Vagina (tissue), 2 donors: ENCODE results near the gene PCBD2. TPM values are rescaled to one million over a fixed set of nuclear protein-coding genes. Genes with fewer than 3 reads are reported as not detected.
"Not testable (repeated sequence)": the region's sequence is repeated elsewhere in the genome, so short reads cannot be mapped to it uniquely, and the experiment has no call there.

ENCODE experiments used
- DNase-seq, 2 donors: peaks; one replicate each; pipeline ENCODE4 v3.0.0-alpha.2; 2017; ENCODE audit errors: extremely low spot score in 2 of 2
- H3K27ac ChIP-seq: fragments of 200-600 bp; sonication (generic); one replicate; pipeline ENCODE4 v1.5.1; 2019
- H3K27me3 ChIP-seq: fragments of 200-600 bp; sonication (generic); one replicate; pipeline ENCODE4 v1.5.1; 2019
- H3K36me3 ChIP-seq, 2 donors: fragments of 200-600 bp; sonication (generic); one replicate each; pipeline ENCODE4 v1.5.1; 2017 to 2019
- H3K4me1 ChIP-seq: fragments of 200-600 bp; sonication (generic); one replicate; pipeline ENCODE4 v1.5.1; 2019
- H3K4me3 ChIP-seq, 2 donors: fragments of 200-600 bp; sonication (generic); 1 replicate in 1 of 2; 2 replicates in 1 of 2; pipeline ENCODE4 v1.5.1; 2016 to 2019
- H3K9me3 ChIP-seq: fragments of 200-600 bp; sonication (generic); one replicate; pipeline ENCODE4 v1.5.1; 2019
- CTCF ChIP-seq, 3 experiments: fragments of 450-650 bp in 2 of 3; fragments of 200-600 bp in 1 of 3; sonication (generic) in 1 of 3; IDR thresholded peaks; one replicate each; pipeline ENCODE4 v1.5.1; 2017 to 2019; ENCODE audit warnings: antibody characterized with exemption in 3 of 3, mild to moderate bottlenecking in 2 of 3, moderate library complexity in 2 of 3
- POLR2A ChIP-seq, 2 donors: fragments of 450-650 bp; IDR thresholded peaks; one replicate each; pipeline ENCODE4 v1.6.1; 2017; ENCODE audit warnings: antibody characterized with exemption in 2 of 2, mild to moderate bottlenecking in 2 of 2, moderate library complexity in 2 of 2
- POLR2AphosphoS5 ChIP-seq, 2 donors: sonication (generic); formaldehyde crosslinking; IDR thresholded peaks; one replicate each; pipeline ENCODE4 v1.9.0; 2017; ENCODE audit warnings: antibody characterized with exemption in 2 of 2, mild to moderate bottlenecking in 2 of 2, low read depth in 1 of 2; ENCODE audit not compliant: insufficient read depth in 1 of 2
- intact Hi-C: fragments of 100-400 bp; cut with DNase I; formaldehyde crosslinking; loops from one replicate; pipeline ENCODE4 v1.15.1; 2023
- total RNA-seq: library from RNA; depleted of rRNA; stranded (reverse); fragments of >200 nt; gene quantifications from one replicate; pipeline ENCODE4 v1.2.3, GENCODE V29; 2016

Gene PCBD2
- total RNA-seq, 1 donor from 2014 or later = 6.1 TPM

- DNase-seq = no peak
- no peak for TF ChIP-seq POLR2AphosphoS5 (IDR thresholded peaks at IDR 0.05; ENCODE audit: insufficient read depth in 1 of 2, low read depth in 1 of 2)
- no peak for TF ChIP-seq POLR2A (IDR thresholded peaks at IDR 0.05)
- no peak for TF ChIP-seq CTCF (IDR thresholded peaks at IDR 0.05)
- Histone ChIP-seq H3K4me3 (no peak overlapping the region), H3K27me3 (no peaks in the 10 kb centered on the region), H3K9me3 (no peaks in the 10 kb centered on the region), H3K36me3 (no peaks in the 10 kb centered on the region), H3K4me1 (peaks cover 43% of the 10 kb centered on the region), H3K27ac (no peak overlapping the region)
- intact Hi-C loops = no loop called here
These were observed 25.5 kb upstream of the PCBD2 start for GRCh38 chr5:134879456-134879855.

- H3K9me3 ChIP-seq, H3K27me3 ChIP-seq, H3K4me3 ChIP-seq, H3K36me3 ChIP-seq, DNase-seq, intact Hi-C loops, H3K27ac ChIP-seq: not testable (repeated sequence)
- H3K4me1 ChIP-seq = peaks cover 40% of the 10 kb centered on the region
These were observed 24.0 kb upstream of the PCBD2 start for GRCh38 chr5:134880937-134881336.

- H3K36me3 ChIP-seq, H3K9me3 ChIP-seq, H3K4me3 ChIP-seq, intact Hi-C loops, H3K27me3 ChIP-seq, DNase-seq, H3K27ac ChIP-seq: not testable (repeated sequence)
- peaks cover 33% of the 10 kb centered on the region for H3K4me1 ChIP-seq
These were observed 23.2 kb upstream of the PCBD2 start for GRCh38 chr5:134881711-134882110.

GRCh38 chr5:134887593-134888159 lies 17.3 kb upstream of the PCBD2 start:
- H3K27ac ChIP-seq = no peak overlapping the region
- intact Hi-C loops = no loop called here
- no peak for DNase-seq
- no peak for TF ChIP-seq CTCF (IDR thresholded peaks at IDR 0.05)
- TF ChIP-seq POLR2AphosphoS5 (IDR thresholded peaks at IDR 0.05; ENCODE audit: insufficient read depth in 1 of 2, low read depth in 1 of 2) = no peak
- no peak for TF ChIP-seq POLR2A (IDR thresholded peaks at IDR 0.05)
- no peaks in the 10 kb centered on the region for H3K9me3 ChIP-seq
- H3K36me3 ChIP-seq = peaks cover 0 to 14% of the 10 kb centered on the region in 2 donors
- no peak overlapping the region for H3K4me3 ChIP-seq
- no peaks in the 10 kb centered on the region for H3K27me3 ChIP-seq
- peaks cover 9% of the 10 kb centered on the region for H3K4me1 ChIP-seq

- peaks cover 8% of the 10 kb centered on the region for H3K4me1 ChIP-seq
- no peak overlapping the region for H3K4me3 ChIP-seq
- no peak overlapping the region for H3K27ac ChIP-seq
- peaks cover 0 to 19% of the 10 kb centered on the region in 2 donors for H3K36me3 ChIP-seq
- TF ChIP-seq POLR2AphosphoS5 (IDR thresholded peaks at IDR 0.05; ENCODE audit: insufficient read depth in 1 of 2, low read depth in 1 of 2) = no peak
- no peak for TF ChIP-seq POLR2A (IDR thresholded peaks at IDR 0.05)
- no peak for TF ChIP-seq CTCF (IDR thresholded peaks at IDR 0.05)
- H3K9me3 ChIP-seq = no peaks in the 10 kb centered on the region
- intact Hi-C loops = no loop called here
- no peak for DNase-seq
- H3K27me3 ChIP-seq = no peaks in the 10 kb centered on the region
These were observed 15.6 kb upstream of the PCBD2 start for GRCh38 chr5:134889335-134889734.

- intact Hi-C loops = no loop called here
- Histone ChIP-seq H3K4me3 (no peak overlapping the region), H3K36me3 (peaks cover 0 to 27% of the 10 kb centered on the region in 2 donors), H3K9me3 (no peaks in the 10 kb centered on the region), H3K27me3 (no peaks in the 10 kb centered on the region), H3K27ac (no peak overlapping the region), H3K4me1 (no peaks in the 10 kb centered on the region)
- no peak for TF ChIP-seq CTCF (IDR thresholded peaks at IDR 0.05)
- no peak for DNase-seq
These were observed 13.5 kb upstream of the PCBD2 start for GRCh38 chr5:134891473-134891872.
